GM19463 (cell line): ENCODE results near the gene NBPF20.
"Not testable (repeated sequence)": the region's sequence is repeated elsewhere in the genome, so short reads cannot be mapped to it uniquely, and the experiment has no call there.

Source experiments
- ATAC-seq: cut with Tn5 transposase; IDR thresholded peaks from one replicate; pipeline ENCODE4 v1.9.1; 2021; ENCODE audit warnings: mild to moderate bottlenecking, moderate library complexity; ENCODE audit not compliant: unreplicated experiment

NBPF20 gene

GRCh38 chr1:145429329-145429728 is 3.9 kb upstream of the NBPF20 start:
- not testable (repeated sequence) for ATAC-seq

- peak; percentile 62 for ATAC-seq
Measured at GRCh38 chr1:145424612-145425435, 579 bp downstream of the NBPF20 start.

- not testable (repeated sequence) for ATAC-seq
Measured at GRCh38 chr1:145415149-145415548, 10.3 kb downstream of the NBPF20 start.

- not testable (repeated sequence) for ATAC-seq
Measured at GRCh38 chr1:145407266-145407665, 18.1 kb downstream of the NBPF20 start.

DNA sequence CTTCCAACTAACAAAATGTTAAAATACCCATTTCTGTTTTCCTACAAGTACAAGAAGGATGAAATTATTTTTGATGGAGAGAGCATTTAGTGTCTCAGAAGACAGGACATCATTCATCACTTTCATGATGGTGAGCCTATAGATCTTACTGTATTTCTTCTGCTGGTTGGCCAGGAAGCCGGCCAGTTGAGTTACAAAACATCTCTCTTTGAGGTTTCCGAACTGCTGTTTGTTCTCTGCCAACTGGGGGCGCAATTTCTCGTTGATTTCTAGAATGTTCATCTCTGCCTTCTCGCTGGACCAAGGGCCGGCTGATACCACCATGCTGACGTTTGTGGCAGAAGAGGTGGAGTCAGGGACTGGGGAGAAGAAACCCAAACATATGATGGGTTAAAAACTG is 20.5 kb downstream of the NBPF20 start:
- ATAC-seq: not testable (repeated sequence)

GRCh38 chr1:145400701-145401100 is 24.7 kb downstream of the NBPF20 start:
- ATAC-seq: not testable (repeated sequence)
